ENCODE measurements around the gene SP5.

- TF ChIP-seq CTCF (IDR thresholded peaks at IDR 0.05) (no peak), POLR2A (IDR thresholded peaks at IDR 0.05) (no peak), EP300 (IDR thresholded peaks at IDR 0.05) (no peak)
Measured at GRCh38 chr2:170715932-170716777, 1.0 kb downstream of the SP5 start.
